Measurements from ENCODE around the gene ERICH3. TPM values are rescaled to one million over a fixed set of nuclear protein-coding genes. Genes with fewer than 3 reads are reported as not detected.

Gene ERICH3
- total and polyA plus RNA-seq, 10 of the 15 experiments (the other 5 are each of a cell fraction or from before 2014, with no cell fraction given) = 0.03 to 0.09 (median 0.08) TPM; not detected in 7

GRCh38 chr1:74652711-74653139, 20.9 kb downstream of the ERICH3 start (continued):
- TF ChIP-seq ETV6 (conservative IDR thresholded peaks at IDR 0.05 in 1 of 2, IDR thresholded peaks at IDR 0.05 in 1 of 2; ENCODE audit: borderline replicate concordance in 1 of 2, low read depth in 1 of 2) (peak in 1 of 2 experiments; percentile 90; a peak in 2 of 4 replicates), ZNF622 (IDR thresholded peaks at IDR 0.05) (no peak), SUZ12 (IDR thresholded peaks at IDR 0.05; ENCODE audit: unreplicated experiment) (no peak), MLLT1 (IDR thresholded peaks at IDR 0.05) (no peak), ZNF274 (IDR thresholded peaks at IDR 0.05; ENCODE audit: insufficient read depth, insufficient read length) (no peak), RBBP5 (conservative IDR thresholded peaks at IDR 0.05) (no peak), HSF1 (IDR thresholded peaks at IDR 0.05; ENCODE audit: low read depth, low read length) (no peak), ATF2 (IDR thresholded peaks at IDR 0.05; ENCODE audit: low read length) (peak; percentile 64; the same call in 1 of the 2 replicates), MTA2 (IDR thresholded peaks at IDR 0.05; ENCODE audit: low read depth) (0 out of 2 replicates have a peak, but pooled peaks have one; percentile 22), CHD4 (IDR thresholded peaks at IDR 0.05) (no peak), RB1 (IDR thresholded peaks at IDR 0.05; ENCODE audit: borderline replicate concordance) (no peak), HDGF (IDR thresholded peaks at IDR 0.05) (no peak), E4F1 (IDR thresholded peaks at IDR 0.05; ENCODE audit: borderline replicate concordance, partially characterized antibody) (no peak), CBFB (IDR thresholded peaks at IDR 0.05; ENCODE audit: low read depth) (no peak), NFYB (IDR thresholded peaks at IDR 0.05; ENCODE audit: insufficient read depth, low read depth, low read length) (no peak), NR2F1 (conservative IDR thresholded peaks at IDR 0.05) (peak; percentile 66; the same call in 1 of the 2 replicates), YY1 (IDR thresholded peaks at IDR 0.05; ENCODE audit: low read depth, low read length) (0 out of 2 replicates have a peak, but pooled peaks have one; percentile 17), EP300 (IDR thresholded peaks at IDR 0.05; ENCODE audit: borderline replicate concordance in 1 of 2, control insufficient read depth in 1 of 2, low read depth in 2 of 2, low read length in 2 of 2) (peak in 1 of 2 experiments; percentile 50; a peak in 1 of 4 replicates), SKIL (IDR thresholded peaks at IDR 0.05; ENCODE audit: low read depth, poor library complexity, severe bottlenecking) (no peak), TCF3 (IDR thresholded peaks at IDR 0.05; ENCODE audit: borderline replicate concordance, insufficient read depth, low read depth, low read length) (0 out of 2 replicates have a peak, but pooled peaks have one; percentile 29), RELA (IDR thresholded peaks at IDR 0.05; ENCODE audit: borderline replicate concordance, partially characterized antibody) (no peak)
